Smooth muscle cell (in vitro differentiated cells): ENCODE measurements around the gene SOX10. TPM values are rescaled to one million over a fixed set of nuclear protein-coding genes. Genes with fewer than 3 reads are reported as not detected.

Experiments
- DNase-seq: peaks from one replicate; lab custom pipeline; 2025; ENCODE audit not compliant: unreplicated experiment; lab: John Stamatoyannopoulos, UW
- H2AFZ ChIP-seq: fragments of 200-600 bp; sonication (generic); 2 replicates; pipeline ENCODE4 v1.6.0; 2016; ENCODE audit warnings: antibody characterized with exemption, low read depth, mild to moderate bottlenecking
- H3F3A ChIP-seq: fragments of 200-600 bp; sonication (generic); 2 replicates; pipeline ENCODE4 v1.6.0; 2017; ENCODE audit warnings: antibody characterized with exemption, low read depth
- H3K27ac ChIP-seq: fragments of 200-600 bp; sonication (generic); 2 replicates; pipeline ENCODE4 v1.5.1; 2016; ENCODE audit warnings: low read depth, mild to moderate bottlenecking
- H3K27me3 ChIP-seq: fragments of 200-600 bp; sonication (generic); 2 replicates; pipeline ENCODE4 v1.6.1; 2016; ENCODE audit warnings: low read depth, mild to moderate bottlenecking
- H3K36me3 ChIP-seq: fragments of 200-600 bp; sonication (generic); 2 replicates; pipeline ENCODE4 v1.5.1; 2016; ENCODE audit warnings: low read depth
- H3K4me1 ChIP-seq: fragments of 200-600 bp; sonication (generic); 2 replicates; pipeline ENCODE4 v1.5.1; 2016; ENCODE audit warnings: low read depth
- H3K4me2 ChIP-seq: fragments of 200-600 bp; sonication (generic); 2 replicates; pipeline ENCODE4 v1.6.0; 2016; ENCODE audit warnings: mild to moderate bottlenecking
- H3K4me3 ChIP-seq: fragments of 200-600 bp; sonication (generic); 2 replicates; pipeline ENCODE4 v1.5.1; 2016; ENCODE audit warnings: mild to moderate bottlenecking
- H3K79me2 ChIP-seq: fragments of 200-600 bp; sonication (generic); 2 replicates; pipeline ENCODE4 v1.6.0; 2016; ENCODE audit warnings: low read depth, mild to moderate bottlenecking
- H3K9ac ChIP-seq: fragments of 200-600 bp; sonication (generic); 2 replicates; pipeline ENCODE4 v1.6.0; 2016; ENCODE audit warnings: low read depth
- H3K9me3 ChIP-seq: fragments of 200-600 bp; sonication (generic); replicated peaks from 2 replicates; pipeline ENCODE4 v1.5.1; 2016; ENCODE audit warnings: low read depth
- H4K20me1 ChIP-seq: fragments of 200-600 bp; sonication (generic); 2 replicates; pipeline ENCODE4 v1.6.0; 2016; ENCODE audit warnings: low read depth
- WGBS: methylation state at CpG from one replicate; pipeline ENCODE4 v1.1.7; 2016; ENCODE audit warnings: low lambda C conversion rate; 5-methylcytosine and 5-hydroxymethylcytosine counted together
- polyA plus RNA-seq: library from polyadenylated mRNA; unstranded; fragments of >200 nt; fragmentation: Nextera tagmentation; extraction: Ambion mirVana; gene quantifications from 2 replicates; pipeline ENCODE4 v1.2.1, GENCODE V29; 2016
- total RNA-seq: library from RNA; depleted of rRNA; stranded (reverse); fragments of >200 nt; gene quantifications from 2 replicates; pipeline ENCODE4 v1.2.3, GENCODE V29; 2014
- TF ChIP-seq, protein P1 (sequence below): fragments of 200-600 bp; sonication (generic); IDR thresholded peaks from 2 replicates; pipeline ENCODE4 v1.5.1; 2017; ENCODE audit warnings: borderline replicate concordance, mild to moderate bottlenecking, antibody characterized with exemption; ENCODE audit not compliant: insufficient read depth, poor library complexity, severe bottlenecking

Gene SOX10
- total and polyA plus RNA-seq, 2 experiments from 2014 or later: not detected

DNA sequence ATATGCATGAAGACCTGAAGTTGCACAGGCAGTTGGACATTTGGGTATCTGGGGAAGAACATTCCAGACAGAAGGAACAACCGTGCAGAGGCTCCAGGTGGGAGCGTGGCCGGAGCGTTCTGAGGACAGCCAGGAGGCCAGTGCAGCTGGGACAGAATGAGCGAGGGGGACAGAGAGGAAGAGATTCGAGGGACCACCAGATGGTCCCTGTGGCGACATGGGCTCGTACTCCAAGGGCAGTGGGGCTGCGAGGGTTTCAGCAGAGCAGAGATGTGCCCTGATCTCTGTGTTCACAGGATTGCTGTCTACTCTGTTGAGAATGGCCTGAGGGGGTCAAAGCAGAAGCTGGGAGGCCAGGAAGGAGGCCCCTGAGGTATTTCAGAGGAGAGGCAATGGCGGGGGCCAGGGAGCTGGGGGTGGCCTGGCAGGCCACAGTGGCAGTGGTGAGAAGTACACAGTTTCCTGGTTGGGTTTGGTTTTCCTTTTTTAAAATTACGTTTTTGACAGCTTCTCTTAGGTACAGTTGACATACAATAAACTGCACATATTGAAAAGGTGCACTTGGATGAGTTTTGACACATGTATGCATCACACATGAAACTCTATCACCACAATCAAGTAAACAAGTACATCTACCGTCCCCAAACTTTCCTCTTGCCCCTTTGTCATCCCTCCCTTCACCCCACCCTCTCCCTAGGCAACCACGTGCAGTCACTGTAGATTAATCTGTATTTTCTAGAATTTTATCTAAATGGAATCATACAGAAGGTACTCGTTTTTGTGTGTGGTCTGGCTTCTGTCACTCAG lies 24.8 kb upstream of the SOX10 start:
- WGBS: 79% methylated on average over 14 of the region's 14 CpGs
- H3K4me1 ChIP-seq: no peaks in the 10 kb centered on the region
- H3K9me3 ChIP-seq: no peaks in the 10 kb centered on the region
- H3K4me2 ChIP-seq: no peak overlapping the region
- no peak overlapping the region for H3K4me3 ChIP-seq
- H3K9ac ChIP-seq: no peak overlapping the region
- H3K79me2 ChIP-seq: no peaks in the 10 kb centered on the region
- no peaks in the 10 kb centered on the region for H3K27me3 ChIP-seq
- no peaks in the 10 kb centered on the region for H4K20me1 ChIP-seq
- H3K36me3 ChIP-seq: no peaks in the 10 kb centered on the region
- no peaks in the 10 kb centered on the region for H3F3A ChIP-seq
- DNase-seq: no peak
- no peak overlapping the region for H2AFZ ChIP-seq
- TF ChIP-seq, protein P1, sequence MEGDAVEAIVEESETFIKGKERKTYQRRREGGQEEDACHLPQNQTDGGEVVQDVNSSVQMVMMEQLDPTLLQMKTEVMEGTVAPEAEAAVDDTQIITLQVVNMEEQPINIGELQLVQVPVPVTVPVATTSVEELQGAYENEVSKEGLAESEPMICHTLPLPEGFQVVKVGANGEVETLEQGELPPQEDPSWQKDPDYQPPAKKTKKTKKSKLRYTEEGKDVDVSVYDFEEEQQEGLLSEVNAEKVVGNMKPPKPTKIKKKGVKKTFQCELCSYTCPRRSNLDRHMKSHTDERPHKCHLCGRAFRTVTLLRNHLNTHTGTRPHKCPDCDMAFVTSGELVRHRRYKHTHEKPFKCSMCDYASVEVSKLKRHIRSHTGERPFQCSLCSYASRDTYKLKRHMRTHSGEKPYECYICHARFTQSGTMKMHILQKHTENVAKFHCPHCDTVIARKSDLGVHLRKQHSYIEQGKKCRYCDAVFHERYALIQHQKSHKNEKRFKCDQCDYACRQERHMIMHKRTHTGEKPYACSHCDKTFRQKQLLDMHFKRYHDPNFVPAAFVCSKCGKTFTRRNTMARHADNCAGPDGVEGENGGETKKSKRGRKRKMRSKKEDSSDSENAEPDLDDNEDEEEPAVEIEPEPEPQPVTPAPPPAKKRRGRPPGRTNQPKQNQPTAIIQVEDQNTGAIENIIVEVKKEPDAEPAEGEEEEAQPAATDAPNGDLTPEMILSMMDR: no peak
- no peak overlapping the region for H3K27ac ChIP-seq

DNA sequence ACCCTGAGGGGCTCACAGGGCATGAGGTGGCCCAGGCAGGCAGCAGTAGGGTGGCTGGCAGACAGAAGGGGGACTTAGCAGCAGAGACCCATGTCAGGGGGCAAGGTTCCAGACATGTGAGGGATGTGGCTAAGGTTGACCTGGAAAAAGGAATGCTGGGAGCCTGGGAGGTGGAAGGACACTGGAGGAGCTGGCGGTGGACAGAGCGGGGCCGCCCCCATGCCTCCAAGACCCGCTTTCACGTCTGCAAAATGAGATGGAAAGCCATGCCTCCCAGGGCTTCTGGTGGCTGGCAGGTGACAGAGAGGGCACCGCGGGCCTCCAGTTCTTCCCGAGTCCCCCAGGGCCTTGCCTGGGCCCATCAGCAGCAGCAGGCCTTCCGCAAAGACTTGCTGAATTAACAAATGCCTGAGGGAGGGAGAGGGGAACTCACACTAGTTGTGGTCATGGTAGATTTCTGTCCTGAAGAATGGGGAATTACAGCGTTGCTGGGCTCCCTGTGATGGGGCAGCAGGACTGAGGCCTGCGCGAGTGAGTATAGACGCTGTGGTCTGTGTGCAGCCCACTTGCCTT lies 23.1 kb upstream of the SOX10 start:
- TF ChIP-seq, protein P1: no peak
- Histone ChIP-seq H3K4me3 (no peak overlapping the region), H3K27ac (no peak overlapping the region), H3K9me3 (no peaks in the 10 kb centered on the region), H3K36me3 (no peaks in the 10 kb centered on the region), H4K20me1 (no peaks in the 10 kb centered on the region), H3K79me2 (no peaks in the 10 kb centered on the region), H3K4me1 (no peaks in the 10 kb centered on the region), H3K4me2 (no peak overlapping the region), H3K9ac (no peak overlapping the region), H3K27me3 (no peaks in the 10 kb centered on the region), H2AFZ (no peak overlapping the region), H3F3A (no peaks in the 10 kb centered on the region)
- DNase-seq: no peak
- 91% methylated on average over 13 of the region's 13 CpGs for WGBS

DNA sequence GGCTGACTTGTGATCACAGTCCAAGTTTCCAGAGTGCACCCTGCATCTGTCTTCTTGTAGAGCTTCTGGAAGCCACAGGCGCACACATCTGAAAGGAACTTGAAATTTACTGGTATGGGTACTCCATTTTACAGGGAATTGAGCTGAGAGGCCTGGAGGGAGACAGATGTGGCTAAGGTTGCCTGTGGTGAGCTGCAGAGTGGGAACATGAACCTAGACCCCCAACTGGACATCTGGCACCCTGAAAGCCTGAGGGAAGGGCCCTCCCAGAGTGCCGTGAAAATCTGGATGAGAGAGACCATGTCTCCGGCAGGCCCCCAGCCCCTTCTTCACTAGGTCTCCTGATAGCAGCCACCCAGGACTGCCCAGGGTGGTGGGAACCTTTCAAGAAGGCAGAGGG lies 22.6 kb upstream of the SOX10 start:
- no peak overlapping the region for H3K4me3 ChIP-seq
- TF ChIP-seq, protein P1: no peak
- 90% methylated on average over 3 of the region's 3 CpGs for WGBS
- no peak overlapping the region for H3K4me2 ChIP-seq
- no peaks in the 10 kb centered on the region for H3F3A ChIP-seq
- no peak overlapping the region for H3K9ac ChIP-seq
- no peaks in the 10 kb centered on the region for H4K20me1 ChIP-seq
- H3K27me3 ChIP-seq: no peaks in the 10 kb centered on the region
- DNase-seq: no peak
- H3K36me3 ChIP-seq: no peaks in the 10 kb centered on the region
- H3K27ac ChIP-seq: no peak overlapping the region
- H3K79me2 ChIP-seq: no peaks in the 10 kb centered on the region
- no peak overlapping the region for H2AFZ ChIP-seq
- no peaks in the 10 kb centered on the region for H3K9me3 ChIP-seq
- no peaks in the 10 kb centered on the region for H3K4me1 ChIP-seq
